ENCODE measurements around the gene BFSP1. TPM values are rescaled to one million over a fixed set of nuclear protein-coding genes. Genes with fewer than 3 reads are reported as not detected.

Gene BFSP1
- total RNA-seq, 4 donors from 2014 or later: 1.5 to 5.1 (median 3.1) TPM

- no peak overlapping the region for H3K4me3 ChIP-seq
- no peaks in the 10 kb centered on the region for H3K9me3 ChIP-seq
- intact Hi-C loops (cut with DNase I; ENCODE audit: low total_unique reads): no loop called here
- TF ChIP-seq CTCF (IDR thresholded peaks at IDR 0.05) (no peak), POLR2A (IDR thresholded peaks at IDR 0.05) (no peak)
- H3K4me1 ChIP-seq: no peaks in the 10 kb centered on the region
- DNase-seq: no peak
- no peaks in the 10 kb centered on the region for H3K27me3 ChIP-seq
- H3K36me3 ChIP-seq: no peaks in the 10 kb centered on the region
- no peak overlapping the region for H3K27ac ChIP-seq
Measured at GRCh38 chr20:17470521-17470920, 60.7 kb downstream of the BFSP1 start.

- Histone ChIP-seq H3K27me3 (no peaks in the 10 kb centered on the region), H3K9me3 (no peaks in the 10 kb centered on the region), H3K36me3 (no peaks in the 10 kb centered on the region), H3K27ac (no peak overlapping the region), H3K4me1 (no peaks in the 10 kb centered on the region), H3K4me3 (no peak overlapping the region)
- TF ChIP-seq POLR2A (IDR thresholded peaks at IDR 0.05): no peak
- TF ChIP-seq CTCF (IDR thresholded peaks at IDR 0.05): no peak
- intact Hi-C loops (cut with DNase I; ENCODE audit: low total_unique reads): no loop called here
- no peak for DNase-seq
Measured at GRCh38 chr20:17469246-17470030, 61.7 kb downstream of the BFSP1 start.

- Histone ChIP-seq H3K27me3 (no peaks in the 10 kb centered on the region), H3K4me3 (no peak overlapping the region), H3K36me3 (no peaks in the 10 kb centered on the region), H3K27ac (no peak overlapping the region), H3K9me3 (no peaks in the 10 kb centered on the region), H3K4me1 (no peaks in the 10 kb centered on the region)
- no peak for DNase-seq
- intact Hi-C loops (cut with DNase I; ENCODE audit: low total_unique reads): no loop called here
- TF ChIP-seq POLR2A (IDR thresholded peaks at IDR 0.05) (no peak), CTCF (IDR thresholded peaks at IDR 0.05) (no peak)
Measured at GRCh38 chr20:17468073-17468840, 62.9 kb downstream of the BFSP1 start.

- Histone ChIP-seq H3K27ac (no peak overlapping the region), H3K4me3 (no peak overlapping the region), H3K27me3 (no peaks in the 10 kb centered on the region), H3K36me3 (no peaks in the 10 kb centered on the region), H3K4me1 (no peaks in the 10 kb centered on the region), H3K9me3 (no peaks in the 10 kb centered on the region)
- intact Hi-C loops (cut with DNase I; ENCODE audit: low total_unique reads): no loop called here
- TF ChIP-seq CTCF (IDR thresholded peaks at IDR 0.05): no peak
- TF ChIP-seq POLR2A (IDR thresholded peaks at IDR 0.05): no peak
- DNase-seq: no peak
Measured at GRCh38 chr20:17467120-17467655, 64.0 kb downstream of the BFSP1 start.

- H3K4me3 ChIP-seq: no peak overlapping the region
- DNase-seq: no peak
- H3K4me1 ChIP-seq: no peaks in the 10 kb centered on the region
- no peaks in the 10 kb centered on the region for H3K36me3 ChIP-seq
- H3K27me3 ChIP-seq: no peaks in the 10 kb centered on the region
- intact Hi-C loops (cut with DNase I; ENCODE audit: low total_unique reads): no loop called here
- no peak overlapping the region for H3K27ac ChIP-seq
- TF ChIP-seq CTCF (IDR thresholded peaks at IDR 0.05) (no peak), POLR2A (IDR thresholded peaks at IDR 0.05) (no peak)
- no peaks in the 10 kb centered on the region for H3K9me3 ChIP-seq
Measured at GRCh38 chr20:17466641-17467040, 64.5 kb downstream of the BFSP1 start.
